ENCODE results near the gene GRB10.

The GRB10 gene

DNA sequence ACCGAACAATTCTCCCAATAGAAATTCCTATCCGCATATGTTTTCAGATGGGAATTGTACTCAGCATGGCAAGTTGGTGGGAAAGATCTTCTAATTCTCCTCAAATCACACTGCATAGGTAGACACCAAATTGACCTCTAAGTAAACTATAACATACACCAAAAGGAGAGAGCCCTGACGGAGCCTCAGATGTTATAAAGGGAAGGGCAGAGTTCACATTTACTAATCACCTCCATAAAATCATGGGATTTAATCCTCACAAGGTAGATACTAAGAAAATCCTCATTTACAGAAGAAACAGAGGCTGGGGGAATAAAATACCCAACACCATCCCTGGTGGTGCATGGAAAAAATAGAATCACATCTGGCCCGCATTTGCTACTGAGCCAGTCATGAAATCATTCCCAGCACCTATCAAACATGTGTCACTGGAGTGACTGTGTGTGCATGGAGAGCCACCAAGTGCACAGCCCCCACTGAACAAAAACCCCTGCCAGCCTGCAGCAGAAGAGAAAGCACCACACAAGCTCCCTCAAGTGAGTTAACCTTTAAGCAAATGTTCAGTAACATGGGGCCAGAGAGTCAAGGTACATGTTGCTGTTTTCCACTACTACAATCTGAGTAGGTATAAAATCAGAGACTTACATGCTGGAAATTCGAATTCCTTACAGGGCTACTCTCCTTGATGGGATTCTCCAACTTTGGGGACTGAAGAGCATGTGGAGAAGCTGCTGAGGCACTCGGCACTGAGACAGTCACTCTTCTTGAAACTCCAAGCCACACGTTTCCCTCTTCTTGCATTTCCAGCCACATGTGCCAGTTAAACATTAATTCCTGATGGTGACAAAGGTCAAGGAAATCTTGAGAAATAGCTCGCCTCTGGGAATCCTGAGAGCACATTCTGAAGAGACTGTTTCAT, 217.8 kb downstream of the GRB10 start, which contains the start of gene DDC:
TSS of gene DDC (minus strand) at position 766 of the 919 bp plus-strand sequence. CDS start 21,320 bp downstream, outside the sequence.
- Histone ChIP-seq H2BK15ac (ENCODE audit: low read length) (no peak within 1 kb of the TSS), H2BK5ac (ENCODE audit: low read length) (no peak within 1 kb of the TSS), H2AFZ (ENCODE audit: low read length) (no peak within 1 kb of the TSS), H3K4ac (ENCODE audit: low read length) (no peak within 1 kb of the TSS), H3K14ac (ENCODE audit: low read length) (no peak within 1 kb of the TSS), H3K23ac (ENCODE audit: low read depth, low read length, poor library complexity) (no peak within 1 kb of the TSS), H4K91ac (ENCODE audit: low read depth, low read length, poor library complexity) (no peak within 1 kb of the TSS), H3K9ac (ENCODE audit: low read depth, low read length, poor library complexity) (no peak within 1 kb of the TSS), H3K18ac (ENCODE audit: low read length) (peak within 1 kb of the TSS; percentile 45), H3K79me1 (ENCODE audit: low read depth, low read length) (peaks cover 1% of the 10 kb centered on the region), H4K8ac (ENCODE audit: low read depth, low read length) (no peak within 1 kb of the TSS), H3K4me1 (ENCODE audit: control insufficient read depth in 2 of 2, insufficient read depth in 1 of 2, low read depth in 1 of 2, low read length in 2 of 2) (peaks cover 0 to 13% of the 10 kb centered on the region in 2 donors), H2BK120ac (ENCODE audit: low read depth, low read length) (no peak within 1 kb of the TSS), H3K27me3 (ENCODE audit: control insufficient read depth in 3 of 3, insufficient read depth in 3 of 3, low read depth in 1 of 3, low read length in 3 of 3) (peaks cover 0 to 6% (median 2%) of the 10 kb centered on the region in 3 experiments), H2BK12ac (ENCODE audit: low read length) (no peak within 1 kb of the TSS), H3K9me3 (replicated peaks in 1 of 2; ENCODE audit: control insufficient read depth in 2 of 2, insufficient read depth in 1 of 2, low read depth in 1 of 2, low read length in 2 of 2) (peaks cover 0 to 2% of the 10 kb centered on the region in 2 donors), H2AK5ac (ENCODE audit: low read depth, low read length) (no peak within 1 kb of the TSS), H3K4me3 (ENCODE audit: low read length in 2 of 2) (no peak within 1 kb of the TSS), H3K4me2 (ENCODE audit: insufficient read depth, low read length, poor library complexity, severe bottlenecking) (no peak within 1 kb of the TSS), H3K36me3 (replicated peaks in 1 of 2; ENCODE audit: control insufficient read depth in 2 of 2, insufficient read depth in 2 of 2, low read length in 2 of 2) (no peaks in the 10 kb centered on the region), H3K27ac (replicated peaks; ENCODE audit: low read length) (no peak within 1 kb of the TSS)
- WGBS, 2 donors (ENCODE audit: extremely low coverage in 2 of 2, insufficient read length in 2 of 2, insufficient replicate concordance in 1 of 2) = no CpG with 5 or more reads among the region's 8 CpGs
- DNase-seq (ENCODE audit: low spot score) = no peak

GRCh38 chr7:50564171-50564570, 218.5 kb downstream of the GRB10 start:
- Histone ChIP-seq H3K27ac (replicated peaks; ENCODE audit: low read length) (no peak overlapping the region), H3K9me3 (replicated peaks in 1 of 2; ENCODE audit: control insufficient read depth in 2 of 2, insufficient read depth in 1 of 2, low read depth in 1 of 2, low read length in 2 of 2) (peaks cover 0 to 2% of the 10 kb centered on the region in 2 donors)
- WGBS, 2 donors (ENCODE audit: extremely low coverage in 2 of 2, insufficient read length in 2 of 2, insufficient replicate concordance in 1 of 2) = no CpG with 5 or more reads among the region's 8 CpGs

DNA sequence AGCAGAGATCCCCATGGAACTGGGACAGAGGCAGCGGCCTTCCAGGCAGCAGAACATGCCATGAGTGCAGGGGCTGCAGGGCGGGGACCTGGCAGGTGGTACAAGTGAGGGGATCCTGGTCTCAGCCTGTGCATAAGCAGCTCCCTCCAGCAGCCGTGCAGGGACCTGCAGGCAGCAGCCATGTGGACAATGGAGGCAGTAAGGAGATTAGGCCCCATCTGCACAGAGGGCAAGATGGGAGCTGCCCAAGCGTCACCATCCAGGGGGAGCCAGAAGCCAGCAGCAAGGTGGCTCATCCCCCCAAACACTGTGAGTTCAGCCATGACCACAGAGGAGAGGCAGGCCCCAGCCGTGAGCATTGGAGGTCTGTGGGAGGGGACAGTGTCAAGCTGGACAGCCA, 220.6 kb downstream of the GRB10 start:
- H2BK5ac ChIP-seq (ENCODE audit: low read length) = no peak overlapping the region
- no peak overlapping the region for H3K4me3 ChIP-seq (ENCODE audit: low read length in 2 of 2)
- peak overlapping the region; percentile 85 for H3K18ac ChIP-seq (ENCODE audit: low read length)
- H3K4ac ChIP-seq (ENCODE audit: low read length) = no peak overlapping the region
- peak overlapping the region; percentile 49 for H3K14ac ChIP-seq (ENCODE audit: low read length)
- no peak overlapping the region for H4K8ac ChIP-seq (ENCODE audit: low read depth, low read length)
- peaks cover 0 to 6% (median 2%) of the 10 kb centered on the region in 3 experiments for H3K27me3 ChIP-seq (ENCODE audit: control insufficient read depth in 3 of 3, insufficient read depth in 3 of 3, low read depth in 1 of 3, low read length in 3 of 3)
- no peak for DNase-seq (ENCODE audit: low spot score)
- no peak overlapping the region for H3K4me2 ChIP-seq (ENCODE audit: insufficient read depth, low read length, poor library complexity, severe bottlenecking)
- H3K79me1 ChIP-seq (ENCODE audit: low read depth, low read length) = peaks cover 1% of the 10 kb centered on the region
- no peak overlapping the region for H3K9ac ChIP-seq (ENCODE audit: low read depth, low read length, poor library complexity)
- no peak overlapping the region for H2BK12ac ChIP-seq (ENCODE audit: low read length)
- no peak overlapping the region for H3K27ac ChIP-seq (replicated peaks; ENCODE audit: low read length)
- no peak overlapping the region for H2AK5ac ChIP-seq (ENCODE audit: low read depth, low read length)
- H3K4me1 ChIP-seq (ENCODE audit: control insufficient read depth in 2 of 2, insufficient read depth in 1 of 2, low read depth in 1 of 2, low read length in 2 of 2) = peaks cover 0 to 16% of the 10 kb centered on the region in 2 donors
- H3K36me3 ChIP-seq (replicated peaks in 1 of 2; ENCODE audit: control insufficient read depth in 2 of 2, insufficient read depth in 2 of 2, low read length in 2 of 2) = no peaks in the 10 kb centered on the region
- no CpG with 5 or more reads among the region's 5 CpGs for WGBS, 2 donors (ENCODE audit: extremely low coverage in 2 of 2, insufficient read length in 2 of 2, insufficient replicate concordance in 1 of 2)
- H2AFZ ChIP-seq (ENCODE audit: low read length) = no peak overlapping the region
- H3K9me3 ChIP-seq (replicated peaks in 1 of 2; ENCODE audit: control insufficient read depth in 2 of 2, insufficient read depth in 1 of 2, low read depth in 1 of 2, low read length in 2 of 2) = peaks cover 0 to 2% of the 10 kb centered on the region in 2 donors
- peak overlapping the region; percentile 67 for H4K91ac ChIP-seq (ENCODE audit: low read depth, low read length, poor library complexity)
- H2BK120ac ChIP-seq (ENCODE audit: low read depth, low read length) = no peak overlapping the region
- peak overlapping the region; percentile 18 for H2BK15ac ChIP-seq (ENCODE audit: low read length)
- H3K23ac ChIP-seq (ENCODE audit: low read depth, low read length, poor library complexity) = no peak overlapping the region

More at GRCh38 chr7:50564171-50564570, 218.5 kb downstream of the GRB10 start:
- H2BK120ac ChIP-seq (ENCODE audit: low read depth, low read length) = no peak overlapping the region
- no peak overlapping the region for H2BK12ac ChIP-seq (ENCODE audit: low read length)
- no peak overlapping the region for H3K4me3 ChIP-seq (ENCODE audit: low read length in 2 of 2)
- no peak for DNase-seq (ENCODE audit: low spot score)
- H2AK5ac ChIP-seq (ENCODE audit: low read depth, low read length) = no peak overlapping the region
- no peak overlapping the region for H3K4me2 ChIP-seq (ENCODE audit: insufficient read depth, low read length, poor library complexity, severe bottlenecking)
- no peak overlapping the region for H2AFZ ChIP-seq (ENCODE audit: low read length)
- H4K91ac ChIP-seq (ENCODE audit: low read depth, low read length, poor library complexity) = no peak overlapping the region
- H4K8ac ChIP-seq (ENCODE audit: low read depth, low read length) = no peak overlapping the region
- H2BK5ac ChIP-seq (ENCODE audit: low read length) = no peak overlapping the region
- H3K79me1 ChIP-seq (ENCODE audit: low read depth, low read length) = peaks cover 1% of the 10 kb centered on the region
- H2BK15ac ChIP-seq (ENCODE audit: low read length) = no peak overlapping the region
- no peak overlapping the region for H3K18ac ChIP-seq (ENCODE audit: low read length)
- no peak overlapping the region for H3K4ac ChIP-seq (ENCODE audit: low read length)
- peaks cover 0 to 6% (median 2%) of the 10 kb centered on the region in 3 experiments for H3K27me3 ChIP-seq (ENCODE audit: control insufficient read depth in 3 of 3, insufficient read depth in 3 of 3, low read depth in 1 of 3, low read length in 3 of 3)
- no peaks in the 10 kb centered on the region for H3K36me3 ChIP-seq (replicated peaks in 1 of 2; ENCODE audit: control insufficient read depth in 2 of 2, insufficient read depth in 2 of 2, low read length in 2 of 2)
- no peak overlapping the region for H3K23ac ChIP-seq (ENCODE audit: low read depth, low read length, poor library complexity)
- H3K4me1 ChIP-seq (ENCODE audit: control insufficient read depth in 2 of 2, insufficient read depth in 1 of 2, low read depth in 1 of 2, low read length in 2 of 2) = peaks cover 0 to 13% of the 10 kb centered on the region in 2 donors
- H3K9ac ChIP-seq (ENCODE audit: low read depth, low read length, poor library complexity) = no peak overlapping the region
- no peak overlapping the region for H3K14ac ChIP-seq (ENCODE audit: low read length)

GRCh38 chr7:50560865-50561351, 221.8 kb downstream of the GRB10 start:
- DNase-seq (ENCODE audit: low spot score) = no peak
- H2BK5ac ChIP-seq (ENCODE audit: low read length) = no peak overlapping the region
- WGBS, 2 donors (ENCODE audit: extremely low coverage in 2 of 2, insufficient read length in 2 of 2, insufficient replicate concordance in 1 of 2) = no CpG with 5 or more reads among the region's 9 CpGs
- peaks cover 0 to 2% of the 10 kb centered on the region in 2 donors for H3K9me3 ChIP-seq (replicated peaks in 1 of 2; ENCODE audit: control insufficient read depth in 2 of 2, insufficient read depth in 1 of 2, low read depth in 1 of 2, low read length in 2 of 2)
- H4K91ac ChIP-seq (ENCODE audit: low read depth, low read length, poor library complexity) = peak overlapping the region; percentile 15
- peaks cover 1% of the 10 kb centered on the region for H3K79me1 ChIP-seq (ENCODE audit: low read depth, low read length)
- H3K14ac ChIP-seq (ENCODE audit: low read length) = no peak overlapping the region
- no peak overlapping the region for H2AK5ac ChIP-seq (ENCODE audit: low read depth, low read length)
- H2AFZ ChIP-seq (ENCODE audit: low read length) = peak overlapping the region; percentile 74
- H3K36me3 ChIP-seq (replicated peaks in 1 of 2; ENCODE audit: control insufficient read depth in 2 of 2, insufficient read depth in 2 of 2, low read length in 2 of 2) = no peaks in the 10 kb centered on the region
- no peak overlapping the region for H3K4me3 ChIP-seq (ENCODE audit: low read length in 2 of 2)
- no peak overlapping the region for H3K9ac ChIP-seq (ENCODE audit: low read depth, low read length, poor library complexity)
- peak overlapping the region; percentile 29 for H3K18ac ChIP-seq (ENCODE audit: low read length)
- H3K4me2 ChIP-seq (ENCODE audit: insufficient read depth, low read length, poor library complexity, severe bottlenecking) = no peak overlapping the region
- no peak overlapping the region for H2BK12ac ChIP-seq (ENCODE audit: low read length)
- H3K27me3 ChIP-seq (ENCODE audit: control insufficient read depth in 3 of 3, insufficient read depth in 3 of 3, low read depth in 1 of 3, low read length in 3 of 3) = peaks cover 0 to 6% (median 2%) of the 10 kb centered on the region in 3 experiments
- no peak overlapping the region for H3K4ac ChIP-seq (ENCODE audit: low read length)
- H3K4me1 ChIP-seq (ENCODE audit: control insufficient read depth in 2 of 2, insufficient read depth in 1 of 2, low read depth in 1 of 2, low read length in 2 of 2) = peaks cover 0 to 23% of the 10 kb centered on the region in 2 donors
- H3K27ac ChIP-seq (replicated peaks; ENCODE audit: low read length) = no peak overlapping the region
- H4K8ac ChIP-seq (ENCODE audit: low read depth, low read length) = no peak overlapping the region
- H2BK120ac ChIP-seq (ENCODE audit: low read depth, low read length) = no peak overlapping the region
- no peak overlapping the region for H2BK15ac ChIP-seq (ENCODE audit: low read length)
- no peak overlapping the region for H3K23ac ChIP-seq (ENCODE audit: low read depth, low read length, poor library complexity)
